ENCODE measurements around the gene FGD5.

The FGD5 gene, protein sequence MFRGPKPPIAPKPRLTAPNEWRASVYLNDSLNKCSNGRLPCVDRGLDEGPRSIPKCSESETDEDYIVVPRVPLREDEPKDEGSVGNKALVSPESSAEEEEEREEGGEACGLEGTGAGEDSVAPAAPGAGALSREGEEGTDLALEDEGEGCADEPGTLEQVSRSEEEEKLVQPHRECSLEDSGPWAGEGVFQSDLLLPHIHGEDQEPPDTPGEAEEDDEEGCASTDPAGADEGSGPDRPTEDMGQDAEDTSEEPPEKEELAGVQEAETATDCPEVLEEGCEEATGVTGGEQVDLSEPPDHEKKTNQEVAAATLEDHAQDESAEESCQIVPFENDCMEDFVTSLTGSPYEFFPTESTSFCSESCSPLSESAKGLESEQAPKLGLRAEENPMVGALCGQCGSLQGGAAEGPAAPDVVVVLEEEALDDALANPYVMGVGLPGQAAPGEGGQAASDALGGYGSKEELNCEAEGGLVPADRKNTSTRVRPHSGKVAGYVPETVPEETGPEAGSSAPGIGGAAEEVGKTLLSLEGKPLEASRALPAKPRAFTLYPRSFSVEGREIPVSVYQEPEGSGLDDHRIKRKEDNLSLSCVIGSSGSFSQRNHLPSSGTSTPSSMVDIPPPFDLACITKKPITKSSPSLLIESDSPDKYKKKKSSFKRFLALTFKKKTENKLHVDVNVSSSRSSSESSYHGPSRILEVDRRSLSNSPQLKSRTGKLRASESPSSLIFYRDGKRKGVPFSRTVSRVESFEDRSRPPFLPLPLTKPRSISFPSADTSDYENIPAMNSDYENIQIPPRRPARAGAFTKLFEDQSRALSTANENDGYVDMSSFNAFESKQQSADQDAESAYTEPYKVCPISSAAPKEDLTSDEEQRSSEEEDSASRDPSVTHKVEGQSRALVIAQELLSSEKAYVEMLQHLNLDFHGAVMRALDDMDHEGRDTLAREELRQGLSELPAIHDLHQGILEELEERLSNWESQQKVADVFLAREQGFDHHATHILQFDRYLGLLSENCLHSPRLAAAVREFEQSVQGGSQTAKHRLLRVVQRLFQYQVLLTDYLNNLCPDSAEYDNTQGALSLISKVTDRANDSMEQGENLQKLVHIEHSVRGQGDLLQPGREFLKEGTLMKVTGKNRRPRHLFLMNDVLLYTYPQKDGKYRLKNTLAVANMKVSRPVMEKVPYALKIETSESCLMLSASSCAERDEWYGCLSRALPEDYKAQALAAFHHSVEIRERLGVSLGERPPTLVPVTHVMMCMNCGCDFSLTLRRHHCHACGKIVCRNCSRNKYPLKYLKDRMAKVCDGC (N-terminal part only)

DNA sequence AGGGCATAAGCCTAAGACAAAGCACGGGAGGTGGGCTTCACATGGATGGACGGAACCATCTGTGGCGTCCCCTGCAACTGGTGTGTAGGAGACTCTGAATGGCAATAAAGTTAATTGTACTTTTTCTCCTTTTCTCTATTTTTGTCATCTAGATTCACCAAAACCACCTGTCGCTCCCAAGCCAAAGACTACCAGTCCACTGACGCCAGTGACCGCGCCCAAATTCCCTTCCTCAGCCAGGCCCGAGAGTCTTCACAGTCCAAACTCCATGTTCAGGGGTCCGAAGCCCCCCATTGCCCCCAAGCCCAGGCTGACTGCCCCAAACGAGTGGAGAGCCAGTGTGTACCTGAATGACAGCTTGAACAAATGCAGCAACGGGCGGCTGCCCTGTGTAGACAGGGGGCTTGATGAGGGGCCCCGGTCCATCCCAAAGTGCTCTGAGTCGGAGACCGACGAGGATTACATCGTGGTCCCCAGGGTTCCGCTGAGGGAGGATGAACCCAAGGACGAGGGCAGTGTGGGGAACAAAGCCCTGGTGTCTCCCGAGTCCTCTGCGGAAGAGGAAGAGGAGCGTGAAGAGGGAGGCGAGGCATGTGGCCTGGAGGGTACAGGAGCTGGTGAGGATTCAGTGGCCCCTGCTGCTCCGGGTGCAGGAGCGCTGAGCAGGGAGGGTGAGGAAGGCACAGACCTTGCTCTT, at the start of gene FGD5:
Gene FGD5, plus strand, starts transcription at position 159 of the 697 bp plus-strand sequence. Its CDS starts 110 bp downstream, at position 269.
- H4K20me1 ChIP-seq (ENCODE audit: insufficient read depth), result no peaks in the 10 kb centered on the region
- TF ChIP-seq, protein P1, sequence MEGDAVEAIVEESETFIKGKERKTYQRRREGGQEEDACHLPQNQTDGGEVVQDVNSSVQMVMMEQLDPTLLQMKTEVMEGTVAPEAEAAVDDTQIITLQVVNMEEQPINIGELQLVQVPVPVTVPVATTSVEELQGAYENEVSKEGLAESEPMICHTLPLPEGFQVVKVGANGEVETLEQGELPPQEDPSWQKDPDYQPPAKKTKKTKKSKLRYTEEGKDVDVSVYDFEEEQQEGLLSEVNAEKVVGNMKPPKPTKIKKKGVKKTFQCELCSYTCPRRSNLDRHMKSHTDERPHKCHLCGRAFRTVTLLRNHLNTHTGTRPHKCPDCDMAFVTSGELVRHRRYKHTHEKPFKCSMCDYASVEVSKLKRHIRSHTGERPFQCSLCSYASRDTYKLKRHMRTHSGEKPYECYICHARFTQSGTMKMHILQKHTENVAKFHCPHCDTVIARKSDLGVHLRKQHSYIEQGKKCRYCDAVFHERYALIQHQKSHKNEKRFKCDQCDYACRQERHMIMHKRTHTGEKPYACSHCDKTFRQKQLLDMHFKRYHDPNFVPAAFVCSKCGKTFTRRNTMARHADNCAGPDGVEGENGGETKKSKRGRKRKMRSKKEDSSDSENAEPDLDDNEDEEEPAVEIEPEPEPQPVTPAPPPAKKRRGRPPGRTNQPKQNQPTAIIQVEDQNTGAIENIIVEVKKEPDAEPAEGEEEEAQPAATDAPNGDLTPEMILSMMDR (conservative IDR thresholded peaks at IDR 0.05; ENCODE audit: low read depth, low read length), result no peak
- no peak within 1 kb of the TSS for H3K4me3 ChIP-seq (IDR thresholded peaks at IDR 0.05; ENCODE audit: insufficient read depth, low read depth, low read length)
- H3K36me3 ChIP-seq (ENCODE audit: insufficient read depth), result no peaks in the 10 kb centered on the region
- no peak within 1 kb of the TSS for H2AFZ ChIP-seq (ENCODE audit: low read depth)
- H3K4me2 ChIP-seq, result no peak within 1 kb of the TSS
- H3K27me3 ChIP-seq (ENCODE audit: insufficient read depth, low read depth), result no peaks in the 10 kb centered on the region
- no peaks in the 10 kb centered on the region for H3K79me2 ChIP-seq (ENCODE audit: insufficient read depth, low read depth)
- no peak within 1 kb of the TSS for H3K27ac ChIP-seq
- H3K9ac ChIP-seq, result no peak within 1 kb of the TSS
- H3K4me1 ChIP-seq (ENCODE audit: low read depth, poor library complexity, severe bottlenecking), result no peaks in the 10 kb centered on the region

DNA sequence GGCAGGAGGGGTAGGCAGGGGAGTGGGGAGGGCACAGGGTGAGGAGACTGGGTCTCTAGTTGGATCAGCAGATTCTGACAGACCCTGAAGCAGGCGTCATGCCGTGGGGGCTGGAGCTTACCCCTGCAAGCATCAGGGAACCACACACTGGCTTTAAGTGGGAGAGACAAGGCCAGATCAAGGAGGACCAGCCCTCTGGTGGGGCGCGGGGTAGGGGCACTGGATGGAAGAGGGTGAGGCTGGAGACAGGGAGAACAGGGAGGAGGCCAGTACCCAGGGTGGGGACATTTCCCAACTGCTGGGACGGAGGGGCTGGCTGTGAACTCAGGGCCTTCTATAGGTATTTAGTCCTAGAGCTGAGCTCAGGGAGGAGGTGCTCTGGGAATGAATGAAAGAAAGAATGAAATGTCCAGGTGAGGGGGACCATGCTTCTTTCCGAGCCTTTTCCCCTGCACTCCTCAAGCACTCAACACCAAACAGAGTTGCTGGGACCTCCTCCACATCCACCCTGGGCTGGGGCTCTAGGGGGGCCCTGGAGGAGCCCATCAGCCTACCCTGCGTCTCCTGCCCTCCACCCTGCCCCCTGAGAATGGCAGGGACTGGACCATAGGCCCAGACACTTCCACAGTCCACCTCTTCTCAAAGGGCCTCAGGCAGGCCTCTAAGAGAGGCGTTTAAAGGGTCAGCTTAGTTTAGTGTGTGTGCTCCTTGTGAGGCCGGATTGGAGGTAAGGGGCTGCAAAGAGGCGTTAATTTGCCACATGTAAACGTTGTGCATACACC, 49.0 kb upstream of the FGD5 start:
- Histone ChIP-seq H3K79me2 (ENCODE audit: insufficient read depth, low read depth) (no peaks in the 10 kb centered on the region), H3K4me1 (ENCODE audit: low read depth, poor library complexity, severe bottlenecking) (no peaks in the 10 kb centered on the region), H3K4me3 (IDR thresholded peaks at IDR 0.05; ENCODE audit: insufficient read depth, low read depth, low read length) (no peak overlapping the region), H2AFZ (ENCODE audit: low read depth) (no peak overlapping the region), H3K27me3 (ENCODE audit: insufficient read depth, low read depth) (no peaks in the 10 kb centered on the region), H3K36me3 (ENCODE audit: insufficient read depth) (no peaks in the 10 kb centered on the region), H3K4me2 (no peak overlapping the region), H3K9ac (no peak overlapping the region), H4K20me1 (ENCODE audit: insufficient read depth) (no peaks in the 10 kb centered on the region), H3K27ac (no peak overlapping the region)
- TF ChIP-seq, protein P1 (conservative IDR thresholded peaks at IDR 0.05; ENCODE audit: low read depth, low read length), result no peak

DNA sequence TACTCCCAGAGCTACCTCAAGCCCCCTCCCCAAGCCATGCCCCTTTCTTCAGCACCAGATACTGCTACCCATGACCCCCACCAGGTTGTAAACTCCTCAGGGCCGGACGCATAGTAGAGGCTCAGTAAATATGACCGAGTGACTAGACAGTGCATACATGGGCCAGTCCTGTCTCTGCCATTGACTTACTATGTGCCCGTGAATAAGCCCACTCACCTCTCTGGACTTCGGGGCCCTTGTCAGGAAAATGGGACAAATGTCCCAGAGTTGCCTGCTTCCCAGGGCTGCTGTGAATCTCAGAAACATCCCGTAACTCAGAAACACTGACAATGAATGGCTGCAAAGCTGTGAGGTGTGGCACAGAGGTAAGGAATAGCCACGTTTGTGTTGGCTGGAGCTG, 48.2 kb upstream of the FGD5 start:
- Histone ChIP-seq H3K36me3 (ENCODE audit: insufficient read depth) (no peaks in the 10 kb centered on the region), H4K20me1 (ENCODE audit: insufficient read depth) (no peaks in the 10 kb centered on the region), H3K27me3 (ENCODE audit: insufficient read depth, low read depth) (no peaks in the 10 kb centered on the region), H2AFZ (ENCODE audit: low read depth) (no peak overlapping the region), H3K4me2 (no peak overlapping the region), H3K4me3 (IDR thresholded peaks at IDR 0.05; ENCODE audit: insufficient read depth, low read depth, low read length) (no peak overlapping the region), H3K4me1 (ENCODE audit: low read depth, poor library complexity, severe bottlenecking) (no peaks in the 10 kb centered on the region), H3K9ac (no peak overlapping the region), H3K27ac (no peak overlapping the region), H3K79me2 (ENCODE audit: insufficient read depth, low read depth) (no peaks in the 10 kb centered on the region)
- TF ChIP-seq, protein P1 (conservative IDR thresholded peaks at IDR 0.05; ENCODE audit: low read depth, low read length), result no peak
